Left lung (tissue), 10 donors: Measurements from ENCODE around the gene TCF3. TPM values are rescaled to one million over a fixed set of nuclear protein-coding genes. Genes with fewer than 3 reads are reported as not detected.
A peak's percentile ranks its signal among the peaks of the same experiment; 100 is the strongest.

Source experiments
- ATAC-seq: fragments of 200-7000 bp; cut with Tn5 transposase; one replicate; pipeline ENCODE4 v1.9.1; 2020; ENCODE audit warnings: moderate library complexity
- DNase-seq, 4 donors: peaks; one replicate each; pipeline ENCODE4 v3.0.0-alpha.2; 2013 to 2020
- H3K27ac ChIP-seq, 2 donors: fragments of 200-600 bp; sonication (generic) in 1 of 2; one replicate each; pipeline versions ENCODE4 v1.5.0 to v1.8.0; 2020 to 2021
- H3K27me3 ChIP-seq, 2 donors: fragments of 200-600 bp; sonication (generic) in 1 of 2; one replicate each; pipeline versions ENCODE4 v1.5.0 to v1.8.0; 2020 to 2021
- H3K36me3 ChIP-seq, 2 donors: fragments of 200-600 bp; sonication (generic) in 1 of 2; one replicate each; pipeline versions ENCODE4 v1.5.0 to v1.8.0; 2020 to 2021
- H3K4me1 ChIP-seq, 2 donors: fragments of 200-600 bp; one replicate each; pipeline ENCODE4 v1.8.0; 2021
- H3K4me3 ChIP-seq, 2 donors: fragments of 200-600 bp; sonication (generic) in 1 of 2; one replicate each; pipeline versions ENCODE4 v1.5.0 to v1.8.0; 2020 to 2021; ENCODE audit warnings: mild to moderate bottlenecking in 1 of 2
- H3K9me3 ChIP-seq, 2 donors: fragments of 200-600 bp; sonication (generic) in 1 of 2; one replicate each; pipeline versions ENCODE4 v1.5.0 to v1.8.0; 2020 to 2021
- CTCF ChIP-seq, 2 donors: fragments of 200-600 bp; sonication (generic) in 1 of 2; IDR thresholded peaks; one replicate each; pipeline versions ENCODE4 v1.5.0 to v1.8.0; 2021; ENCODE audit warnings: antibody characterized with exemption in 2 of 2
- intact Hi-C, 2 donors: fragments of 100-400 bp; cut with DNase I; formaldehyde crosslinking; loops; one replicate each; pipeline versions ENCODE4 v1.11.2 to v1.14.2; 2022
- polyA plus RNA-seq, 6 donors: library from polyadenylated mRNA; unstranded; fragments of 120-200 nt; gene quantifications; one replicate each; pipeline ENCODE4 v1.2.1, GENCODE V29; 2013; ENCODE audit not compliant: insufficient read length in 6 of 6
- total RNA-seq, 2 donors: library from RNA; stranded (reverse); fragmentation: NEBNext Ultra II Directional; extraction: Animal tissue kit (Norgen Biotek cat#: 25700); gene quantifications; one replicate each; pipeline ENCODE4 v1.2.1, GENCODE V29; 2021
- donor health status: DM: no; HTN: yes; CAD: no.
- donor health status: DM: no; HTN: no; CAD: no.

The TCF3 gene
- total and polyA plus RNA-seq, 8 donors, result 57.9 to 149 (median 124) TPM

- Histone ChIP-seq H3K36me3 (peaks cover 0 to 88% of the 10 kb centered on the region in 2 donors), H3K9me3 (no peaks in the 10 kb centered on the region), H3K4me3 (no peak overlapping the region), H3K27ac (no peak overlapping the region), H3K27me3 (no peaks in the 10 kb centered on the region), H3K4me1 (no peaks in the 10 kb centered on the region)
- no peak for TF ChIP-seq CTCF (IDR thresholded peaks at IDR 0.05)
- no peak for ATAC-seq
- peak in 1 of 4 donors; percentile 57 for DNase-seq
- intact Hi-C loops, result no loop called here
Observed at GRCh38 chr19:1619094-1619439, 33.3 kb downstream of the TCF3 start.

GRCh38 chr19:1618157-1619093 lies 34.0 kb downstream of the TCF3 start:
- Histone ChIP-seq H3K27me3 (no peaks in the 10 kb centered on the region), H3K9me3 (no peaks in the 10 kb centered on the region), H3K36me3 (peaks cover 0 to 88% of the 10 kb centered on the region in 2 donors), H3K27ac (no peak overlapping the region), H3K4me3 (no peak overlapping the region), H3K4me1 (no peaks in the 10 kb centered on the region)
- intact Hi-C loops, result no loop called here
- DNase-seq (peak in 2 of 4 donors; percentile 13 to 73), ATAC-seq (peak; percentile 45)
- peak in 1 of 2 donors; percentile 18 for TF ChIP-seq CTCF (IDR thresholded peaks at IDR 0.05)

GRCh38 chr19:1616875-1617274 lies 35.5 kb downstream of the TCF3 start:
- ATAC-seq (no peak), DNase-seq (no peak)
- Histone ChIP-seq H3K4me3 (no peak overlapping the region), H3K9me3 (no peaks in the 10 kb centered on the region), H3K27ac (no peak overlapping the region), H3K36me3 (peaks cover 0 to 98% of the 10 kb centered on the region in 2 donors), H3K4me1 (no peaks in the 10 kb centered on the region), H3K27me3 (no peaks in the 10 kb centered on the region)
- intact Hi-C loops, result no loop called here
- TF ChIP-seq CTCF (IDR thresholded peaks at IDR 0.05), result no peak

- Histone ChIP-seq H3K36me3 (peaks cover 0 to 98% of the 10 kb centered on the region in 2 donors), H3K4me1 (no peaks in the 10 kb centered on the region), H3K27ac (no peak overlapping the region), H3K9me3 (no peaks in the 10 kb centered on the region), H3K27me3 (no peaks in the 10 kb centered on the region), H3K4me3 (no peak overlapping the region)
- no peak for ATAC-seq
- TF ChIP-seq CTCF (IDR thresholded peaks at IDR 0.05), result no peak
- peak in 1 of 4 donors; percentile 24 for DNase-seq
- intact Hi-C loops, result no loop called here
Observed at GRCh38 chr19:1616396-1616795, 36.0 kb downstream of the TCF3 start.

GRCh38 chr19:1615156-1615765 lies 37.2 kb downstream of the TCF3 start:
- no peak for TF ChIP-seq CTCF (IDR thresholded peaks at IDR 0.05)
- intact Hi-C loops, result no loop called here
- no peak overlapping the region for H3K4me3 ChIP-seq

More at GRCh38 chr19:1615156-1615765, 37.2 kb downstream of the TCF3 start:
- ATAC-seq (no peak), DNase-seq (peak in 1 of 4 donors; percentile 51)
- Histone ChIP-seq H3K9me3 (no peaks in the 10 kb centered on the region), H3K4me1 (no peaks in the 10 kb centered on the region), H3K27me3 (no peaks in the 10 kb centered on the region), H3K36me3 (peaks cover 0 to 90% of the 10 kb centered on the region in 2 donors), H3K27ac (no peak overlapping the region)
